Measurements from ENCODE around the gene REEP1. TPM values are rescaled to one million over a fixed set of nuclear protein-coding genes. Genes with fewer than 3 reads are reported as not detected.

The REEP1 gene
- total and polyA plus RNA-seq, 2 of the 8 experiments (the other 6 are each of a cell fraction or from before 2014, with no cell fraction given) = 0.74 to 1.5 TPM

GRCh38 chr2:86202336-86202692 lies 135.1 kb downstream of the REEP1 start:
- POLR2A ChIA-PET (ENCODE audit: partially characterized antibody) = interaction anchor here (0.5 kb wide), 1 partner anchor 722 kb away, joined by 3 read pairs; no protein-coding TSS in a partner anchor
- Histone ChIP-seq H2BK20ac (ENCODE audit: low read length) (no peak overlapping the region), H3K79me1 (ENCODE audit: low read depth, low read length) (peaks cover 5% of the 10 kb centered on the region), H3K4me2 (ENCODE audit: insufficient read depth in 1 of 2, low read depth in 2 of 2, low read length in 2 of 2) (peak overlapping the region; percentile 6 to 22; a peak in 1 of 4 replicates), H3K23ac (ENCODE audit: insufficient read length) (no peak overlapping the region), H3K9ac (replicated peaks in 1 of 4; ENCODE audit: extremely low read depth in 1 of 4, low read depth in 3 of 4, low read length in 3 of 4) (no peak overlapping the region), H3K4me1 (replicated peaks in 1 of 4; ENCODE audit: control insufficient read depth in 3 of 4, insufficient read depth in 4 of 4, low read length in 3 of 4) (peaks cover 0 to 6% (median 2%) of the 10 kb centered on the region in 4 experiments; a peak in 3 of 7 replicates), H4K91ac (replicated peaks; ENCODE audit: insufficient read length, low read length) (no peak overlapping the region), H3K14ac (ENCODE audit: insufficient read length) (no peak overlapping the region), H2AFZ (ENCODE audit: low read length) (no peak overlapping the region), H2BK12ac (ENCODE audit: low read depth, low read length) (no peak overlapping the region), H3K4ac (replicated peaks; ENCODE audit: insufficient read length, low read depth, low read length) (no peak overlapping the region), H3K36me3 (ENCODE audit: control insufficient read depth in 2 of 4, insufficient read depth in 4 of 4, low read length in 3 of 4) (peaks cover 2 to 10% (median 7%) of the 10 kb centered on the region in 4 experiments; a peak in 7 of 8 replicates), H4K20me1 (replicated peaks in 1 of 2; ENCODE audit: control insufficient read depth in 1 of 2, insufficient read depth in 2 of 2, low read length in 2 of 2) (peaks cover 0 to 1% of the 10 kb centered on the region in 2 experiments), H2BK120ac (replicated peaks; ENCODE audit: low read depth, low read length) (no peak overlapping the region), H2AK5ac (ENCODE audit: low read depth, low read length) (no peak overlapping the region), H3K27ac (ENCODE audit: low read depth, low read length) (no peak overlapping the region), H3K56ac (replicated peaks; ENCODE audit: insufficient read length, low read depth, low read length) (no peak overlapping the region), H3K23me2 (ENCODE audit: low read depth, low read length) (no peaks in the 10 kb centered on the region), H3K27me3 (replicated peaks in 1 of 4; ENCODE audit: control insufficient read depth in 3 of 4, extremely low read depth in 1 of 4, insufficient read depth in 3 of 4, low read length in 3 of 4) (no peaks in the 10 kb centered on the region), H2BK15ac (ENCODE audit: low read length) (no peak overlapping the region), H3K18ac (ENCODE audit: extremely low read depth, low read length) (no peak overlapping the region), H3K4me3 (ENCODE audit: extremely low read depth in 1 of 4, insufficient read depth in 2 of 4, low read depth in 3 of 4, low read length in 4 of 4) (peak overlapping the region in 1 of 4 experiments; percentile 10; a peak in 1 of 8 replicates), H4K8ac (ENCODE audit: extremely low read depth, insufficient read depth, low read length) (no peak overlapping the region), H2BK5ac (ENCODE audit: low read depth, low read length) (no peak overlapping the region), H3K79me2 (ENCODE audit: control insufficient read depth in 1 of 2, insufficient read depth in 2 of 2, low read length in 2 of 2) (peaks cover 0 to 45% of the 10 kb centered on the region in 2 experiments), H4K5ac (ENCODE audit: insufficient read length, low read depth, low read length) (no peak overlapping the region), H3K9me3 (ENCODE audit: insufficient read depth in 2 of 2, low read depth in 1 of 2, low read length in 1 of 2) (no peaks in the 10 kb centered on the region)
- DNase-seq (ENCODE audit: low read depth in 1 of 2, low spot score in 2 of 2) = no peak
- WGBS, 2 experiments (ENCODE audit: extremely low coverage in 1 of 2, insufficient coverage in 1 of 2, insufficient read length in 1 of 2, insufficient replicate concordance in 2 of 2, low coverage in 1 of 2, low lambda C conversion rate in 2 of 2, missing lambda C conversion rate in 1 of 2) = 61% methylated on average over 2 of the region's 2 CpGs; no CpG with 5 or more reads in 1 of the 2 experiments
- CTCF ChIA-PET (ENCODE audit: partially characterized antibody) = interaction anchor here (1.6 to 2.3 kb wide), 5 partner anchors 12 to 180 kb away, joined by 4 to 12 read pairs (median 5); no protein-coding TSS in a partner anchor
- FAIRE-seq = no peak
- TF ChIP-seq KDM1A (IDR thresholded peaks at IDR 0.05; ENCODE audit: borderline replicate concordance, low read length) (no peak), CREB1 (IDR thresholded peaks at IDR 0.05) (no peak), E2F6 (IDR thresholded peaks at IDR 0.05) (no peak), ATF2 (IDR thresholded peaks at IDR 0.05; ENCODE audit: low read length) (no peak), TBP (IDR thresholded peaks at IDR 0.05; ENCODE audit: low read depth, low read length) (no peak), ZNF274 (IDR thresholded peaks at IDR 0.05; ENCODE audit: borderline replicate concordance, extremely low read depth, low read length) (no peak), TAF1 (IDR thresholded peaks at IDR 0.05; ENCODE audit: low read depth, low read length) (no peak), CHD1 (IDR thresholded peaks at IDR 0.05; ENCODE audit: low read depth, low read length) (no peak), JUN (IDR thresholded peaks at IDR 0.05; ENCODE audit: low read depth, low read length) (no peak), POLR2A (IDR thresholded peaks at IDR 0.05; ENCODE audit: control extremely low read depth in 1 of 2, low read depth in 2 of 2, low read length in 2 of 2) (no peak), ATF3 (IDR thresholded peaks at IDR 0.05; ENCODE audit: insufficient read depth, low read depth, low read length) (no peak), ASH2L (IDR thresholded peaks at IDR 0.05; ENCODE audit: low read length) (no peak)

Measured in H1 (cell line).